Chondrocyte (in vitro differentiated cells): ENCODE data around the gene TMEM250. TPM values are rescaled to one million over a fixed set of nuclear protein-coding genes. Genes with fewer than 3 reads are reported as not detected.
A peak's percentile ranks its signal among the peaks of the same experiment; 100 is the strongest.

ENCODE experiments used
- DNase-seq: peaks from one replicate; pipeline ENCODE4 v3.0.0; 2021; ENCODE audit warnings: mixed read lengths, low spot score
- H3K27ac Mint-ChIP-seq: one replicate; pipeline ENCODE4 v1.8.0; 2021; ENCODE audit warnings: mild to moderate bottlenecking, moderate library complexity, mixed read lengths; ENCODE audit not compliant: unreplicated experiment
- H3K27me3 Mint-ChIP-seq: 2 replicates; pipeline ENCODE4 v1.8.0; 2021; ENCODE audit warnings: low read depth, mixed read lengths
- H3K36me3 Mint-ChIP-seq: 2 replicates; pipeline ENCODE4 v1.8.0; 2021; ENCODE audit warnings: low read depth, mixed read lengths
- H3K4me1 Mint-ChIP-seq: 2 replicates; pipeline ENCODE4 v1.8.0; 2021; ENCODE audit warnings: low read depth, mild to moderate bottlenecking, mixed read lengths
- H3K4me3 Mint-ChIP-seq: one replicate; pipeline ENCODE4 v1.8.0; 2021; ENCODE audit warnings: mild to moderate bottlenecking, moderate library complexity, mixed read lengths; ENCODE audit not compliant: unreplicated experiment
- H3K9me3 Mint-ChIP-seq: 2 replicates; pipeline ENCODE4 v1.8.0; 2021; ENCODE audit warnings: low read depth, mixed read lengths
- total RNA-seq: library from RNA; stranded (reverse); gene quantifications from 3 replicates; pipeline ENCODE4 v1.2.1, GENCODE V29; 2021
- TF ChIP-seq, protein P1 (sequence below): fragments of 200-600 bp; sonication (generic); IDR thresholded peaks from 2 replicates; pipeline ENCODE4 v1.5.0; 2021; ENCODE audit warnings: antibody characterized with exemption, mild to moderate bottlenecking, moderate library complexity

TMEM250 gene
- total RNA-seq, 1 donor from 2014 or later: 37.3 TPM

DNA sequence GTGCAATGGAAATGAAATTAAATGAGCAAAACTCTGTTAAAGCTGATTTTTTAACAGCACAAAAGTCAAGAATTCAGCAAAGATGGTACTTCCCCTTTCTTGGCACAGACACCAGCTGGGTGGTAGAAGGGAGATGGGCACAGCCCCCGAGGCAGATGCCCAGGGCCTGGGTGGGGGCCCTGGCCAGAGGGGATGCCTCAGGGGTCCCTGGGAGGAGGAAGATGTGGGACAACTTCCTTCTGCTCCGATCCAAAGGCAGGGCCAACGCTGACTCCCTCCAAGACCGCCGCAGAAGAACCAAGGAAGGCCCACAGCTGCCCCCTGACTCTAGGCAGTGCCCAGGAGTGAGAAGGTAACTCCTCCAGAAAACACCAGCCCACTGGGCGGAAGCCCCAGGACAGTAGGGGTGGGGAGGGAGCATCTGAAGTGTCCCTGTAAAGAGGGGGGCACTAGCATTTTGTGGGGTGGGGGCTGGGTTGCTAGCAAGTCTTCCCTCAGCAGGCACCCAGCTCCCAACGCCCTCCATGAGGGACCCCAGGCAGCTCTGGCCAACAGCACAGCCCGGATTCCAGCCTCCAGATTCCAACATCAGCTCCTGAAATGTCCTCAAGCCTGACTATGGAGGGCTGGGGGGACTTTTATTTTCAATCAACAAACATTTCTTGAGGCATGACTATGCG is 28.5 kb downstream of the TMEM250 start:
- no peak overlapping the region for H3K4me3 Mint-ChIP-seq
- no peaks in the 10 kb centered on the region for H3K36me3 Mint-ChIP-seq
- no peaks in the 10 kb centered on the region for H3K27me3 Mint-ChIP-seq
- H3K27ac Mint-ChIP-seq: peak overlapping the region; percentile 76
- peaks cover 49% of the 10 kb centered on the region for H3K4me1 Mint-ChIP-seq
- TF ChIP-seq, protein P1, sequence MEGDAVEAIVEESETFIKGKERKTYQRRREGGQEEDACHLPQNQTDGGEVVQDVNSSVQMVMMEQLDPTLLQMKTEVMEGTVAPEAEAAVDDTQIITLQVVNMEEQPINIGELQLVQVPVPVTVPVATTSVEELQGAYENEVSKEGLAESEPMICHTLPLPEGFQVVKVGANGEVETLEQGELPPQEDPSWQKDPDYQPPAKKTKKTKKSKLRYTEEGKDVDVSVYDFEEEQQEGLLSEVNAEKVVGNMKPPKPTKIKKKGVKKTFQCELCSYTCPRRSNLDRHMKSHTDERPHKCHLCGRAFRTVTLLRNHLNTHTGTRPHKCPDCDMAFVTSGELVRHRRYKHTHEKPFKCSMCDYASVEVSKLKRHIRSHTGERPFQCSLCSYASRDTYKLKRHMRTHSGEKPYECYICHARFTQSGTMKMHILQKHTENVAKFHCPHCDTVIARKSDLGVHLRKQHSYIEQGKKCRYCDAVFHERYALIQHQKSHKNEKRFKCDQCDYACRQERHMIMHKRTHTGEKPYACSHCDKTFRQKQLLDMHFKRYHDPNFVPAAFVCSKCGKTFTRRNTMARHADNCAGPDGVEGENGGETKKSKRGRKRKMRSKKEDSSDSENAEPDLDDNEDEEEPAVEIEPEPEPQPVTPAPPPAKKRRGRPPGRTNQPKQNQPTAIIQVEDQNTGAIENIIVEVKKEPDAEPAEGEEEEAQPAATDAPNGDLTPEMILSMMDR: no peak
- H3K9me3 Mint-ChIP-seq: no peaks in the 10 kb centered on the region
- DNase-seq: no peak

DNA sequence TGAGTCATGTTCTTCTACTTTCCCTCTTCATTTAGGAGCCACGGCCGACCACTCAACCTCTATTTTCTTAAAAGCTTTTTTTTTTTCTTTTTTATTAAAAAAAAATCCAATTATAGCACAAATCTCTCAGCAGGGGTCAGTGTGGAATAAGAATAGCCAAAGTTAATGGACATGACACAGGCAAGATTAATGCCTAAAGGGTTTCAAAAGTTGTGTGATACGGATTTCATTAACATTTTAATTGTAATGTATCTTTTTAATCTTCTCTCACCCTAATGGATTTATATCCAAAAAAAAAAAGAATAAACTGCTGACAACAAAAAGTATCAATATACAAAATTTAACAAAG is 29.0 kb downstream of the TMEM250 start:
- no peaks in the 10 kb centered on the region for H3K36me3 Mint-ChIP-seq
- peak overlapping the region; percentile 76 for H3K27ac Mint-ChIP-seq
- peaks cover 50% of the 10 kb centered on the region for H3K4me1 Mint-ChIP-seq
- no peak overlapping the region for H3K4me3 Mint-ChIP-seq
- H3K9me3 Mint-ChIP-seq: no peaks in the 10 kb centered on the region
- H3K27me3 Mint-ChIP-seq: no peaks in the 10 kb centered on the region
- TF ChIP-seq, protein P1: peak; percentile 85
- DNase-seq: no peak

DNA sequence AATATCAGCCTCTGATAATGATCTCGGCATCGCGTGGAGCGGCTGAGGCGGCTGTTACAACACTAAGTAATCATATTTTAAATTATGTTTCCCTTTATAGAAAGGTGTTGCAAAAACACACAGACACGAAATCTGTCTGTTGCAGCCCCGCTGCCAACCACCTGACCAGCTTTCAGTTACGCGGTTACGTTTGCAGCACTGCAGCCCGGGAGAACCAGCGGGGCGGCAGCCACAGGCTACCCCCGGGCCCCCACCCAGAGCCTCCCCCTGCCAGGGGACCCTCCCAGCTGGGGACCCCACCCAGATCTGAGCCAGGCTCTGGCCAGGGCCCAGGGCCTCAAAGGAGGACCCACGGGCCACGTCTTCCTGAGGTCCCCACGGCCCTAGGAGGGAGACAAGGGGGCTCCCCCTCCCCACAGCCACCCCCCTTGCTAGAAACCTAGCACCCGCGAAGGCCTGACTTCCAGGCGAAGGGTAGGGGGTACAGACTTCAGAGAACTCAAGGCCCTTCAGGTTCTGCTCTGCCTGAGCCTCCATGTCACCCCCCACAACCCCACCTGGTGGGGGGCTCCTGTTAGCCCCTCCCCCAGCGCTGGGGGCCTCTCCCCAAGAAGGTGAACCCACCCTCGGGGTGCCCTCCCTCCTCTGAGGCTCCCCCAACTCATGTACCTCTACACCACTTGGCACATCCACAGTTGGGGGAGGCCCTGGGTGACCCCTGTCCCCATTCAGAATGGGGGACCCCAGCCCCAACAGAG is 29.6 kb downstream of the TMEM250 start:
- no peaks in the 10 kb centered on the region for H3K9me3 Mint-ChIP-seq
- H3K27me3 Mint-ChIP-seq: no peaks in the 10 kb centered on the region
- DNase-seq: peak; percentile 68
- TF ChIP-seq, protein P1: no peak
- H3K36me3 Mint-ChIP-seq: no peaks in the 10 kb centered on the region
- no peak overlapping the region for H3K4me3 Mint-ChIP-seq
- H3K4me1 Mint-ChIP-seq: peaks cover 55% of the 10 kb centered on the region
- no peak overlapping the region for H3K27ac Mint-ChIP-seq

DNA sequence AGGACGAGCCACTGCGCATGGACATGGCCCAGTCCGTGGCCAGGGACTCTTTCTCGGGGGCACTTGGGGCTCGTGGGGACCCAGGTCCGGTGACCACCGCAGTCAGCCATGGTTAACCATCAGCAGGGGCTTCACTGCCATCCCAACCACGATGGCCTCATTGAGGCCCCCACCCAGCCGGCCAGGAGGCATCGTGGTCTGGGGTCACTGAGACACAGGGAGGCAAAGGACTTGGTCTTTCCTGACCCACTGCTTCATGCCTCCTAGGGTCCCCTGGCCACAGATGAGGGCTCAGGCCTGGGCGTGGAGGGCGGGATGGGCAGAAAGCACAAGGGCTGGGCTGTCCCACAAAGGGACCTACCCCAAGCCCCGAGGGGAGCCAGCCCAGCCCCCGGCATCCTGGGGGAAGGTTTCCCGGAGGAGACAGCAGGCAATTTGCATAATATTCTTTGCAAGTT is 30.2 kb downstream of the TMEM250 start:
- no peaks in the 10 kb centered on the region for H3K9me3 Mint-ChIP-seq
- H3K4me3 Mint-ChIP-seq: no peak overlapping the region
- H3K27me3 Mint-ChIP-seq: no peaks in the 10 kb centered on the region
- peak; percentile 72 for DNase-seq
- no peaks in the 10 kb centered on the region for H3K36me3 Mint-ChIP-seq
- H3K27ac Mint-ChIP-seq: no peak overlapping the region
- H3K4me1 Mint-ChIP-seq: peaks cover 51% of the 10 kb centered on the region
- TF ChIP-seq, protein P1: no peak

DNA sequence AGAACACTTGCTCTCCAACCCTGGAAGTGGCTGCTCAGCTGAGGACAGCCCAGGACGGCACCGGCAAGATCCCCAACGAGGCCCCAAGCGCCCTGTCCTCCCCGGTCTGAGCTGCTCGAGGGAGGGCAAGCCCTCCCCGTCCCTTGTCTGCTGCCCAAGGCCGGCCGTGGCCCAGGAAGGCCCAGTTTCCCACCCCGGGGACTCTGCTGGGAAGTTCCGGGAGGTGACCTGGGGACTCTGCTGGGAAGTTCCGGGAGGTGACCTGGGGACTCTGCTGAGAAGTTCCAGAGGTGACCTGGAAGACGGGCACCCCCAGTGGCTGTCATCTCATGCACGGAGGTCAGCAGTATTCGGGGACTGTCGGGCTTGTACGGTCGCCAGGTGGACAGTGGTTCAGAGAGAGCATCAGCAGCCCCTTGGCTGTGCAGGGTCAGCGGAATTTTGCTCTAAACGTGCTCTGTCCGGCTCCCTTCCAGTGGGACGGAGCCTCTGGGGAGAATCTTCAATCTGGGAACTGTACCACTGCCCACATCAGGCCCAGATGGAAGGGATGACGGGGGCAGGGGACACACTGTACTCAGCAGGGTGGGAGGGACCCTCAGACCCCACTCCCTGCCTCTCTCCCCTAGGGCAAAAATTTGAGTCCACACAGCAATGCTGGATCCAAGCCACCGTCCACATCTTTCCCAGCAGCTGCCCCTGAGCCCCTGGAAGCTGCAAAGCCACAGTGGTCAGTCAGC is 30.8 kb downstream of the TMEM250 start:
- H3K27me3 Mint-ChIP-seq: no peaks in the 10 kb centered on the region
- no peak overlapping the region for H3K27ac Mint-ChIP-seq
- TF ChIP-seq, protein P1: no peak
- H3K36me3 Mint-ChIP-seq: no peaks in the 10 kb centered on the region
- no peaks in the 10 kb centered on the region for H3K9me3 Mint-ChIP-seq
- H3K4me3 Mint-ChIP-seq: no peak overlapping the region
- H3K4me1 Mint-ChIP-seq: peaks cover 45% of the 10 kb centered on the region
- peak; percentile 83 for DNase-seq
